Panc1 (cell line): ENCODE measurements around the gene CDK4. TPM values are rescaled to one million over a fixed set of nuclear protein-coding genes. Genes with fewer than 3 reads are reported as not detected.

ENCODE experiments used
- ATAC-seq: fragments of 200-7000 bp; cut with Tn5 transposase; 2 replicates; pipeline ENCODE4 v1.9.1; 2020; ENCODE audit warnings: mild to moderate bottlenecking, moderate library complexity
- BruUV-seq: library from RNA; stranded (reverse); fragments of 400-500 nt; replicated peaks from 2 replicates; lab custom pipeline; 2021; lab: Mats Ljungman, UMichigan
- CTCF ChIA-PET: fragments of 300-600 bp; sonication (Branson Sonifier 250); formaldehyde crosslinking; loops from one replicate; lab custom pipeline; 2022; ENCODE audit warnings: antibody characterized with exemption; lab: Charles Lee
- POLR2A ChIA-PET: fragments of 300-600 bp; sonication (Branson Sonifier 250); formaldehyde crosslinking; loops from one replicate; lab custom pipeline; 2022; ENCODE audit warnings: antibody characterized with exemption; lab: Charles Lee
- DNase-seq: peaks from one replicate; pipeline ENCODE4 v3.0.0-alpha.2; 2010; ENCODE audit warnings: low read depth, low spot score
- H3K27ac ChIP-seq: 2 replicates; pipeline ENCODE4 v1.5.1; 2011; ENCODE audit warnings: mild to moderate bottlenecking, low read length, inconsistent platforms
- H3K27me3 ChIP-seq: fragments of 200-500 bp; sonication (Bioruptor generic); 2 replicates; pipeline ENCODE4 v1.6.0; 2014; ENCODE audit warnings: low read length, inconsistent platforms; ENCODE audit not compliant: control insufficient read depth, insufficient read depth
- H3K36me3 ChIP-seq: fragments of 200-500 bp; sonication (Bioruptor generic); 2 replicates; pipeline ENCODE4 v1.5.1; 2014; ENCODE audit warnings: inconsistent platforms, mild to moderate bottlenecking, low read length, moderate library complexity; ENCODE audit not compliant: control insufficient read depth, insufficient read depth
- H3K4me1 ChIP-seq: 2 replicates; pipeline ENCODE4 v1.5.1; 2011; ENCODE audit warnings: inconsistent platforms, mild to moderate bottlenecking, low read length, moderate library complexity; ENCODE audit not compliant: control insufficient read depth, insufficient read depth
- H3K4me3 ChIP-seq, 2 experiments: 2 replicates each; pipeline ENCODE4 v1.5.1; 2011 to 2012; ENCODE audit warnings: low read depth in 2 of 2, low read length in 2 of 2, mild to moderate bottlenecking in 2 of 2, inconsistent platforms in 1 of 2, moderate library complexity in 1 of 2
- H3K9me3 ChIP-seq: fragments of 200-500 bp; sonication (Bioruptor generic); 2 replicates; pipeline ENCODE4 v1.5.1; 2014; ENCODE audit warnings: low read depth, mild to moderate bottlenecking, inconsistent platforms, low read length, moderate library complexity; ENCODE audit not compliant: control insufficient read depth, insufficient read depth
- CTCF ChIP-seq: fragments of 450-650 bp; IDR thresholded peaks from 2 replicates; pipeline ENCODE4 v1.5.1; 2017; ENCODE audit warnings: mild to moderate bottlenecking
- POLR2AphosphoS5 ChIP-seq: IDR thresholded peaks from 2 replicates; pipeline ENCODE4 v1.6.1; 2012; ENCODE audit warnings: mild to moderate bottlenecking, low read depth, low read length, moderate library complexity
- REST ChIP-seq, 2 experiments: IDR thresholded peaks; 2 replicates each; pipeline ENCODE4 v1.6.1; 2011 to 2012; ENCODE audit warnings: low read depth in 2 of 2, control low read depth in 1 of 2, low read length in 1 of 2, mild to moderate bottlenecking in 1 of 2, moderate library complexity in 1 of 2; ENCODE audit not compliant: insufficient read depth in 1 of 2
- SIN3A ChIP-seq: IDR thresholded peaks from 2 replicates; pipeline ENCODE4 v1.6.1; 2012; ENCODE audit warnings: low read depth, mild to moderate bottlenecking, low read length, moderate library complexity, borderline replicate concordance; ENCODE audit not compliant: insufficient read depth
- TCF7L2 ChIP-seq: IDR thresholded peaks from 2 replicates; pipeline ENCODE4 v1.6.1; 2011; ENCODE audit warnings: mild to moderate bottlenecking, low read depth, low read length, inconsistent platforms
- in situ Hi-C: cut with HindIII; loops from 2 replicates; pipeline ENCODE4 v1.10.0; 2016; ENCODE audit warnings: low sequenced_read_pairs, low pct_unique_long_range_greater_than_20kb
- intact Hi-C: fragments of 100-400 bp; cut with micrococcal nuclease; formaldehyde crosslinking; loops from one replicate; pipeline ENCODE4 v1.10.0; 2022; ENCODE audit not compliant: unreplicated experiment
- total RNA-seq: library from RNA; stranded (reverse); gene quantifications from one replicate; pipeline ENCODE4 v1.2.1, GENCODE V29; 2021; ENCODE audit not compliant: unreplicated experiment

The CDK4 gene
- total RNA-seq, 1 experiment from 2014 or later, result 201 TPM

GRCh38 chr12:57762463-57762862 lies 10.4 kb upstream of the CDK4 start:
- intact Hi-C loops, result no loop called here
- Histone ChIP-seq H3K27me3 (peaks cover 4% of the 10 kb centered on the region; the same call in 1 of the 2 replicates), H3K27ac (no peak overlapping the region), H3K4me1 (peaks cover 11% of the 10 kb centered on the region), H3K9me3 (no peaks in the 10 kb centered on the region), H3K36me3 (no peaks in the 10 kb centered on the region), H3K4me3 (no peak overlapping the region)
- BruUV-seq, result no TSS peak
- ATAC-seq (no peak), DNase-seq (no peak)
- TF ChIP-seq REST (IDR thresholded peaks at IDR 0.05; ENCODE audit: insufficient read depth in 1 of 2, low read depth in 2 of 2, low read length in 1 of 2), result no peak
- TF ChIP-seq TCF7L2, result no peak
- TF ChIP-seq SIN3A, result no peak
- TF ChIP-seq CTCF, result no peak
- no peak for TF ChIP-seq POLR2AphosphoS5
- in situ Hi-C loops, result no loop called here
- POLR2A ChIA-PET, result no interaction called here
- CTCF ChIA-PET, result no interaction called here

GRCh38 chr12:57761391-57761998 lies 9.4 kb upstream of the CDK4 start:
- no peak overlapping the region for H3K27ac ChIP-seq
- in situ Hi-C loops, result no loop called here
- H3K4me3 ChIP-seq, result no peak overlapping the region
- peaks cover 6% of the 10 kb centered on the region; the same call in 1 of the 2 replicates for H3K27me3 ChIP-seq
- peaks cover 3% of the 10 kb centered on the region for H3K4me1 ChIP-seq
- intact Hi-C loops, result no loop called here
- no peak for TF ChIP-seq CTCF
- no peak for TF ChIP-seq REST (IDR thresholded peaks at IDR 0.05; ENCODE audit: insufficient read depth in 1 of 2, low read depth in 2 of 2, low read length in 1 of 2)
- TF ChIP-seq POLR2AphosphoS5, result no peak
- no peak for TF ChIP-seq SIN3A
- TF ChIP-seq TCF7L2, result no peak
- ChIA-PET POLR2A (no interaction called here), CTCF (no interaction called here)
- no TSS peak for BruUV-seq
- ATAC-seq (no peak), DNase-seq (no peak)
- H3K9me3 ChIP-seq, result no peaks in the 10 kb centered on the region
- H3K36me3 ChIP-seq, result no peaks in the 10 kb centered on the region; the same call in 1 of the 2 replicates
